Hepatic stellate cell (primary cell): ENCODE data around the gene NOTUM.
"Not testable (repeated sequence)": the region's sequence is repeated elsewhere in the genome, so short reads cannot be mapped to it uniquely, and the experiment has no call there.

Experiments
- DNase-seq: peaks from one replicate; pipeline ENCODE4 v3.0.0; 2011; ENCODE audit warnings: low spot score

NOTUM gene

DNA sequence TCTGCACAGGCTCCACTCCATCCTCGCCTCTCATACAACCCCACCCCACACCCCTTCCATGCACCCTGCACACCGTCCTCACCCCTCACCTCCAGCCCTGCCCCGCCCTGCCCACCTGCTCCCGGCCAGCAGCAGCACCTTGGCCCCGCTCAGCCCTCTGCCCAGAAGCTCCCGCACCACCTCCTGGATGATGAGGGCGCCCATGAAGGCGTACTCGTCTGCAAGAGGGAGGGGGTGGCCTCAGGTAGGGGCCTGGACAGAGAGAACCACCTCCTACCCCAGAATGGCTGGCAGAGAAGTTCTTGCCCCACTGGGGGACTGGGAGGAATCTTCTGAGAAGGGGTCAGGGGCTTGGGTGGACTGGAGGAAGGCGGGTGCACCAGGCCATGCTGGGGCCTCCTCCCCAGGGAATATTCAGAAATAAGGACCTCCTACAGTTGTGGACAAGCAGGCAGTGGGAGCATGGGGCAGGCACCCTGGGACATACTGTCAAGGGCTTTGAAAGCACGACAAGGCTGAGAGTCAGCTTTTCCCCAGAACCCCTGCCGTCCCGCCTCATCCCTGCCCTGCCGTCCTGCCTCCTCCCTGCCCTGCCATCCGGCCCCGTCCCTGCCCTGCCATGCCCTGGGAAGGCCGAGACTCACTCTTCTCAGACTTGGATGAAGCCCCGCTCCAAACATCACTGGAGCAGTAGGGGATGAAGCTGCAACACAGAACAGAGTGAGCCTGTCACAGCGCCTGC, 3.1 kb downstream of the NOTUM start:
- no peak for DNase-seq

DNA sequence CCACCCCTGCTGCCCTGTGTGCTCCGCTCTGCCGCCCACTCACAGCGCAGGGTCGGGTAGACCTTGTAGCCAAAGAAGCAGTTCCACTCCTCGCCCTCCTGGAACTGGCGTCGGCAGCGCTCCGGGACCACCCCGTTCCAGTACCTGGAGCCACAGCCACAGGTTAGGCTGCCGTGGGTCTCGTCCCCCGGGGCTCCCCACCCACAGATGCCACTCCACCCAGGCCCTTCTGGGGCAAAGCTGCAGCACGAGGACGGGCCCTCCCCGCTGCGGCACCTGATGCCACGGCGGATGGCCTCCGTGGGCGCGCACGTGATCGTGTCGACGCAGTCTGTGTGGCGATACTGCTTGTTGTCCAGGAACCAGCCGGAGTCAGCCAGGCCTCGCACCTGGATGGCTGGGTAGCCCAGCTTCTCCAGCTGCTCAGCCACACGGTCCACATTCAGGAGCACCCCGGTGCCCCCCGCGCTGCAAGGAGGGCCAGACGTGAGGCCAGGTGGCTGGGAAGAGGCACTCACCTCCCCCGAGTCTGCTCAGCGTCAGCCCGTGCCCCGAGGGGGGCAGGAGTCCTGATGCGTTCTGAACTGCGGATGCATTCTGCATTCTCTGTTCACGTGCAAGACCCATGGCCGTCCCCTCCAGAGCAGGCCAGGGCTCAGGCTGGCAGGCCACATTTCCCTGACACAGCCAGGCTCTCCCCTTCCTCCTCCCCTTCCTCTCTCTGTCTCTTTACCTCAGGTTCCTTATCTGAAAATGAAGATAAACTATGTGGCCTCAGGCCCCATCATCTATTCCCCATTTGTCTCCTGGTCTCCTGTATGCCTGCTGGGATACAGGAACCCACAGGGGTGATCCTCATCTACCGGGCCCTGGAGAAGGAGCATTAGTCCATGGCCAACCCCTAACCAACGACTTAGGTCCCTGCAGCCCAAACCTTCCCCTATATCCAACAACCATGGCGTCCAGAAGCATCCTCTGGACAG, 4.1 kb downstream of the NOTUM start:
- DNase-seq = no peak

DNA sequence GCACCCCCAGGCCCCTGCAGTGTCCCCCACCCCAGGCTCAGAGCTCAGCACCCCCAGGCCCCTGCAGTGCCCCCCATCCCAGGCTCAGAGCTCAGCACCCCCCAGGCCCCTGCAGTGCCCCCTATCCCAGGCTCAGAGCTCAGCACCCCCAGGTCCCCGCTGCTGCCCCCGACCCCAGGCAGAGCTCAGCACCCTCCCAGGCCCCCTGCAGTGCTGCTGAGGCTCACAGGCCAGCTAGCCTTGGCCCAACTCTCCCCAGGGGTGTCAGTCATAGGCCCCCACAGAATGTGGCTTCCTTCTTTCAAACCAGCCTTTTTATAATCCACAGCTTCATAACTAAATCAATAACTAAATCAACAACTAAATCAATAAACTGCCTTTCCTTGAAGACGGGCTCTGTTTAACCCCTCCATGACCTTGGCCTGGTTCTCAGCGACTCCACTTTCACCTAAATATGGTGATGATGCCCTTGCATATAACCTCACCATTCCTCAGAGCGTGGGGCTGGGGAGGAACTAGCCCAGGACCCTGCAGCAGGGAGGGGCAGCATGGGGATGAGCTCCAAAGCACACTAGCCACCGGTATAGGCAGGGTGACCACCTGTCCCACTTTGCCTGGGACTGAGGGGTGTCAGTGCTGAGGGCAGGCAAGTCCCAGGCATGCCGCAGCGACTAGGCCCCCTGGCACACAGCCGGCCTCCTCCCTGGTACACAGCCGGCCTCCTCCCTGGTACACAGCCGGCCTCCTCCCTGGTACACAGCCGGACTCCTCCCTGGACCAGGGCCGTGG, 5.0 kb downstream of the NOTUM start:
- DNase-seq = no peak

DNA sequence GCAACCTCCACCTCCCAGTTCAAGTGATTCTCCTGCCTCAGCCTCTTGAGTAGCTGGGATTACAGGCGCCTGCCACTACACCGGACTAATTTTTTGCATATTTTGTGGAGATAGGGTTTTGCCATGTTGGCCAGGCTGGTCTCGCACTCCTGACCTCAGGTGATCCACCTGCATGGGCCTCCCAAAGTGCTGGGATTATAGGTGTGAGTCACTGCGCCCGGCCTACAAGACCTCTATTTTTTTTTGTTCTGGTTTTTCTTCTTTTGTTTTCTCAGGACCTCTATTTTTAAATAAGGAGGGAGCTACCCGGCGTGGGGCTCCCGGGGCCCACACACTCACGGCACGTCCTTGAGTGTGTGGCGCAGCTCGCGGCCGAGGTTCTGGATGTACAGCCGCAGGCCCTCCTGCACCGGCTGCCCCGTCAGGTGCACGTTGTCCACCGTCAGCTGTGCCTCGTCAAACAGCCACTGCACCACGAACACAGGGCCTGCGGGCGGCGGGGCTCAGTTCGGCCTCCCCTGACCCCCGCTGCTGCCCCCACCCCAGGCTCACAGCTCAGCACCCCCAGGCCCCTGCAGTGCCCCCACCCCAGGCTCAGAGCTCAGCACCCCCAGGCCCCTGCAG, 5.8 kb downstream of the NOTUM start:
- no peak for DNase-seq

DNA sequence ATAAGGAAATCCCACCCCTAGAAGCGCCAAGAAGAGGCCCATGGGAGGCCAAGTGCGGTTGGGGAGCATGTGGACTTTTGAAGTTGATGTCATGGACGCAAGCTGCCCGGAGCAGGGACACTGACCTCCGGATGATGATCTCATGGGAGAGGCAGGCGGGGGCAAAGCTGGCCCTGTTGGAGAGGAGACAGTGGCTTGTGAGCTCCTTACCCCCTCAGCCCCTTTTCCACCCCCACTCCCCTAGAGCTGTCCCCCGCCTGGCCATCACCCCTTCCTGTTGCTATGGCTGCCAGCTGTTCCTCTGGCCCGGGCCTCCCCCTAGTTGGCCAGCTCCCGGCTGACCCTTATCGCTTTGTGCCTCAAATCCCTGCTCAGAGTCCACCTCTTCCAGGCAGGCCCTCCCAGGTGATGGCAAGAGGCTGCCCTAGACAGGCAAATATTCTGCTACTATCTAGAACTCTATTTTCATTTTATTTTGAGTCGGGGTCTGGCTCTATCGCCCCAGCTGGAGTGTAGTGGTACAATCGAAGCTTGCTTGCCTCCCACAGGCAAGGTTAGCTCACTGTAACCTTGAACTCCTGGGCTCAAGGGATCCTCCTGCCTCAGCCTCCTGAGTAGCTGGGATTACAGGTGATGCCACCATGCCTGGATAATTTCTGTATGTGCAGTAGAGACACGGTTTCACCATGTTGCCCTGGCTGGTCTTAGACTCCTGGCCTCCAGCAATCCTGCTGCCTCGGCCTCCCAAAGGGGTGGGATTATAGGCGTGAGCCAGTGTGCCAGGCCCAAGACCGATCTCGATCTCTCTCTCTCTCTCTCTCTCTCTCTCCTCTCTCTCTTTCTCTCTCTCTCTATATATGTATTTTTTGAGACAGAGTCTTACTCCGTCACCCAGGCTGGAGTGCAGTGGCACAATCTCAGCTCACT, 6.6 kb downstream of the NOTUM start:
- DNase-seq = no peak

DNA sequence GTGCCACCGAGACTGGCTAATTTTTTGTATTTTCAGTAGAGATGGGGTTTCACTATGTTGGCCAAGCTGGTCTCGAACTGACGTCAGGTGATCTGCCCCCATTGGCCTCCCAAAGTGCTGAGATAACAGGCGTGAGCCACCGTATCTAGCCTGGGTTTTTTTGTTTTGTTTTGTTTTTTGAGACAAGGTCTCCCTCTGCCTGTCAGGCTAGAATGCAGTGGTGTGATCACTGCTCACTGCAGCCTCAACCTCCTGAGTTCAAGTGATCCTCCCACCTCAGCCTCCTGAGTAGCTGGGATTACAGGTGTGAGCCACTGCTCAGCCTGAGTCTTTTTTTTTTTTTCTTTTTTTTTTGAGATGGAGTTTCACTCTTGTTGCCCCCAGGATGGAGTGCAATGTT, 7.5 kb downstream of the NOTUM start:
- not testable (repeated sequence) for DNase-seq

DNA sequence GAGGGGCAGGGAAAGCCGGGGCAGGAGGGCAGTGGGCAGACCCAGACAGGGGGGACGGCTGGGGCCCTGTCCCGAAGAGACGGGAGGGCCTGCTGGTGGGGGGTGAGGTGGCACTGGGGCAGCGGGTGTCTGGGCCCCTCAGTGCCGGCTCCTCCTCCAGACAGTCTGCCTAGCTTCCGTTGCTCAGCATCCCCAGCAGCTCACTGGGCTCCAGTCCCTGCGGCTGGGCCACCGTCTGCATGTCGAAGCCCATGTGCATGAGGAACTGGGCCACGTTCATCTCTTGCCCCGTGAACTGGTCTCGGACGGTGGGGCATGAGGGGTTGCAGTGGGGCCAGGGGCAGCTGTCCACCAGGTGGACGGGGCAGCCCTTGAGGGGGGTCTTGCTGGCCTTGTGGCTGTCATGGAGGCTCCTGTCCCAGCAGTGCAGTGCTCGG, 8.2 kb downstream of the NOTUM start:
- no peak for DNase-seq

DNA sequence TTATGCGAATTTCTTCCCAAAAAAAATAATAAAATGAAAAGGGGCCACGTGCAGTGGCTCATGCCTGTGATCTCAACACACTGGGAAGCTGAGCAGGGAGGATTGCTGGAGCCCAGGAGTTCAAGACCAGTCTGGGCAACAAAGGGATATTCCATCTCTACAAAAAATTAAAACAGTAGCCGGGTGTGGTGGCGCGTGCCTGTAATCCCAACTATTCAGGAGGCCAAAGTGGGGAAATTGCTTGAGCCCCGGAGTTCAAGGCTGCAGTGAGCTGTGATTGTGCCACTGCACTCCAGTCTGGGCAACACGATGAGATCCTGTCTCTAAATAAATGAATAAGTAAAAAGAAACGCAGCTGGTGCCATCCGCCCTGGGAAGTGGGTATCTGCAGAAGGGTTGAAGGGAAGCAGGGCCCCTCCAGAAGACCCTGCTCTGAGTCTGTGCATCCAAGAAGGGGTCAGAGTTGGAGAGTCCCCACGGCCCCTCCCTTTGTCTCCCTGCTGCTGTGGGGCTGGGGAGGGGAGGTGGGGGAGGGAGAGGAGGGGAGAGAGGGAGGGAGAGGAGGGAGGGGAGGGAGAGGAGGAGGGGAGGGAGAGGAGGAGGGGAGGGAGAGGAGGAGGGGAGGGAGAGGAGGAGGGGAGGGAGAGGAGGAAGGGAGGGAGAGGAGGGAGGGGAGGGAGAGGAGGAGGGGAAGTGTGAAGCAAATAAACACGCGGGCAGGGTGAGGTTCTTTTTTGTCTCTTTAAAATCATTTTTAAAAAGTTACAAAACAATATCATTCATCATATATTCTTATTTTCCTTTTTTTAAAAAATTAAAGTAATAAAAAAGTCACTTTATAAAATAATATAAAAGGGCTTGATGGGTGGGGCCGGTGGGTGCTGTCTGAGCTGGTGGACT, 9.0 kb downstream of the NOTUM start:
- DNase-seq = no peak

DNA sequence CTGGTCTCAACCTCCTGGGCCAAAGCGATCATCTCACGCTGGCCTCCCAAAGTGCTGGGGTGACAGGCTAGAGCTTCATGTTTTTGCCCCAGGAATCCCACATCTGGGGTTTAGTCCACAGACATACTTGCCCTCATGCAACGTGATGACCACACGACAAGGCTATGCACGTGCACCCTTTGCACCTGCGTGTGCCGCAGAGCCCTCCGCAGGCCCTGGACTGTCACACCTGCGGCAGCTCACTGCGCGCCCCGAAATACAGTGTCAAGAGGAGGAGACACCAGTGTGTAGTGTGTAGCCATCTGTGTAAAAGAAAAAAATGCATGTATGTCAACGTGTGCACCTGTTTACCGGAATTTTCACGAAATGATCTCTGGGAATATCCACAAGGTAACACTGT, 10.5 kb downstream of the NOTUM start:
- DNase-seq = no peak

DNA sequence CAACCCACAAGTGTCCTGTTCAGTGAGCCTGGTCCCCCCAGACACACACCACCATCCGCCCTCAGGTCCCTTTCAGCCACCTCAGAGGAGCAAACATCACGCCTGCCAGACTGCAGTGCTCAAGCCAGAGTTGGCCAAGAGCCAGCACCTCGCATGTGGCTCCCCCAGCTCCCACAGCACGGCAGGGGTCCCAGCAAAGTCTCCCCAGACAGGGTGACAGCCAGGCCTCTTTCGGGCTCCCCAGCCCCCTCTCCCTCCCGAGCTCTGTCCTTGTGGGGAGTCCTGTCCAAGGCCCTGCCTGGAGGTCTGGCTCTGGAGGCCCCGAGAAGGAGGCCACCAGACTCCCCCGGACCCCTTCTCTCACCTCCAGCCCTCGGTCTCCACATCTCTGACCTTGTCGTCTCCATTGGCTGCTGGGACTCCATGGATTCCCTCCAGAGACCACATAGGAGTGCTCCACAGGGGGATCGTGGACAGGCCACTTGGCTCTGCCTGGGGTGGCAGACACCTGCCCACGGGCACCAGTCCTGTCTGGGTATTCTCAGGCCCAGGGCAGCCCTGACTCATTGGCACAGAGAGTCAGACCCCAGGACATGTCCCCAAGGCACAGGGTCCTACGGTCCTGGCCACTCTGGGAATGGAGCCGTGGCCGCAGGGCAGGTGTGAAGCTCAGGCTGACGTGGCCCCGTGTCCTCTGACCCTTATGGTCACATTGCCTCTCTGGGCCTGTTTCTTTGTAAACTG, 12.2 kb downstream of the NOTUM start:
- DNase-seq = no peak

DNA sequence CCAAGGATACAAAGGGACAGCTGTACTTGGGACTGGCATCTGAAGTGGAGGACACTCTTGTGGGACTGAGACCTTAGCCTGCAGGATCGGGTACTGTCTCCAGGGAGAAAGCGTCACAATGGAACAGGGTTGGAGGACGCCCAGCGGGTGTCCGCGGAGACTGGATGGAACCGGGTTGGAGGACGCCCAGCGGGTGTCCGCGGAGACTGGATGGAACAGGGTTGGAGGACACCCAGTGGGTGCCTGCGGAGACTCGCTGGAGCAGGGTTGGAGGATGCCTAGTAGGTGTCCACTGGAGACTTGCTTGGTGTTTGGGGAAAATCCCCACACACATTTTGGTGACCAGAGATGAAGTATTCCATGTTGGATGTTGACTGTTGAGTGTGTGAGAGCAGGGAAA, 13.8 kb downstream of the NOTUM start, which contains the start of gene MYADML2:
Gene MYADML2 (minus strand): TSS at position 45 of the 400 bp plus-strand sequence. CDS start 5,492 bp downstream, outside the sequence.
- no peak for DNase-seq

DNA sequence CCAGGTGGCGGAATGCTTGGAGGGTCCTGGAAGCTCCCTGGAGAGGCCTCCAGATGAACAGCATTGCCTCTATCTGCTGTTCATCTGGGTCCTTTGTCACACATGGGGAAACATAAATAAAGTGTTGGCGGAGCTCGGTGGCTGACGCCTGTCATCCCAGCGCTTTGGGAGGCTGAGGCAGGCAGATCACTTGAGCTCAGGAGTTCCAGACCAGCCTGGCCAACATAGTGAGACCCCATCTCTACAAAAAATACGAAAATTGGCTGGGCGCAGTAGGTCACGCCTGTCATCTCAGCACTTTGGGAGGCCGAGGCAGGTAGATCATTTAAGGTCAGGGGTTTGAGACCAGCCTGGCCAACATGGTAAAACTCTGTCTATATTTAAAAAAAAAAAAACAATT, 16.1 kb downstream of the NOTUM start:
- DNase-seq = no peak

DNA sequence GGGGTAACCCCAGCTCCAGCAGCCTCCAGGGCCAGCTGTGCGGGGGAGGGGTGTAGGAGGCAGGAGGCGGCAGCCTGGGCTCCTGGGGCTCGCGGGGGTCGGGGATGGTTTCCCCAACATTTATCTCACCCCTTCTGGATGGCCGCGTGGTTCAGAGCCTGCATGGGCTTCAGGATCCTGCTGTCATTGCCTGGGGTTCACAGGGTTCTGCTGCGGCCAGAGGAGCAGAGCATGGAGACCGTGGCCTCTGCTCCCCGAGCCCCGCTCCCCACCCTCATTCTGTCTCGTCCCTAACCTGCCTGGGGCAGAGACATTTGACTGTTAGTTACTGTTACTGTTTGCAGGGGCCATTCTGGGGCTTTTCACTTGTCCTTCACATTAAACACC, 18.8 kb downstream of the NOTUM start:
- DNase-seq = no peak

DNA sequence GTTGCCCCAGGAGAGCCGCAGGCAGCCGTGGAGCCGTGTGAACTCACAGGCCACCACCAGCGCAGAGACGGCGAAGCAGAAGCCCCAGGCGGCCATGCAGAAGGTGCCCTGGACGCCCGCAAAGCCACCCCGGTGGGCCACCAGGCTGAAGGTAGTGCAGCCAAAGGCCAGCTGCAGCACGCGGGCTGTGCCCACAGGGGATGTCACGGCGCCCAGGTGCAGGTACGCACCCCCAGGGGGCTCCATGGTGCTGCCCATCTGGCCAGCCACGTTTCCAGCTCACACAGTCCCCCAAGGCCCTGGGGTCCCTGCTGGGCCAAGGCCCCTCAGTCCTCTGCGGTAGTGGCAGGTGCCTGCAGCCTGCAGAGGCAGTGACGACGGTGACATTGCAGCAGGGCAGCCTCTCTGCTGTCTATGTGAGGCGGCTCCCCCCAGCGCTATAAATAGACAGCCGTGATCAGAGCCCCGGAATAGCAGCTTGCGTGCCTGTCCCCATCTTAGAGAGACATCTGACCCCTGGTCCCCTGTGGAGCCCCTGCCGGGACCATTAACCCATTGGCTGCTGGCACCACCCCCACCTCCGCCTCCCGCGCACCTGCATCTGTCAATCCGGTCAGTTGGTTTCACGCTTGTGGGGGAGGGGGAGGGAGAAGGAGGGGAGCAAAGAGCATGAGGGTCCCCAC, 19.4 kb downstream of the NOTUM start:
- peak; percentile 44 for DNase-seq

DNA sequence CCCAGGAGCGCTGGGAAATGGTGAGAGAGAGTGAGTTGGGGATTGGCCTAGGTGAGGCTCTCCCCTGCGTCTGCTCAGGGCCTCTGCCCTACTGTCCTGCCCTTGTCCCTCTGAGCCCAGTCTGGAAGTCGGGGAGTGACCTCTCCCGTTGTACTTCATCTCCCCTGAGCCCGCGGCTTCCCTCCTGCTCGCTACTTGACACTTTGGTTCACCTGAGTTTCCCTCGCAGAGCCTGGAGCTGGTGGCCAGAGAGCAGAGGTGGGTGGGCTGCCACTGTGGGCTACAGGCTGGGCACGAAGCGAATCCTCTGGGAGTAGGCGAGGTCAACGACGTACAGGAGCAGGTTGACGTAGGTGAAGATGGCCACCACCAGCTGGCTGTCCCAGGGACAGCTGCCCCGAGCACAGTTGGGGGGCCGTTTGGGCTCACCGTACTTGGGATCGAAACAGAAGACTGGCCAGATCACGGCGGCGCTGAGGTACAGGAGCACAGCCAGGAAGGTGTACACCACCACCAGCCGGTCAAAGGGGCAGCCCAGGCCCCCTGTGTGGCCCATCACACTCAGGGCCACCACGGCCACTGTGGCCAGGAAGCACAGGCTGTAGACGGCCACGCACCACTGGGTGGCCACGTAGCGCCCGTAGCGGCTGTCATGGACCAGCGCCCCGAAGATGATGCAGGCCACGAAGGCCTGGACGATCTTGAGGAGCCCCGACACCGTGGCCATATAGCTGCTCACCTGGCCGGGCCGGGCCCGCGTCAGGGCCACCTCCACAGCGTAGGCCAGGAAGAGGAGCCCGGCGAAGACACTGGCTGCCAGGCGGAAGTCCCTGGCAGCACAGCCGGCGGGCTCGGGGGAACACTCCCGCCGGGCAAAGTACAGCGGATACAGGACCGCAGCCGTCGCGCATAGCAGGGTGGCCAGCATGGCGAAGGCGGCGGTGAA, 20.2 kb downstream of the NOTUM start:
- DNase-seq = no peak

DNA sequence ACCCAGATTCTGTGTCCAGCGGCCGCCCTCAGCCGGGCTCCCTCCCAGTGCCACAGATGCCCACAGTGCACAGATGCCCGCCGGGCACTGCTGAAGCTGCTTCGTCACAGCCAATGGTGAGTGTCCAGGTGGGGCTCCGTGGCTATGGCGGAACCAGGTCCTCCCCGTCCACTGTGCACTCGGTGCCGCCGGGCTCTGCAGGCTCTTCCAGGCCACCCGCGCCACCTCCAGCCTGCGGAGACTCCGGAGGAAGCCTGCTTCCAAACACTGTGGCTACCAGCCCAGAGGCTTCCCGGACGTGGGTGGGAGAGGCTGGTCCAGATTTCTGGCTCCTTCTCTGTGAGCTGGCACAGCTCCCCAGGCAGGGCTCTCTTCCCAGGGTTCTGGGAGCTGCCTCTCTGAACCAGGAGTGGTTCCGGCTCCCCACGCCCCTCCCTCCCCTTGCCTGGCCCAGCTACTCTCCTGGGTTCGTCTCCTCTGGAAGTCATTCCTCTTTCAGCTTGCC, 21.1 kb downstream of the NOTUM start:
- no peak for DNase-seq

DNA sequence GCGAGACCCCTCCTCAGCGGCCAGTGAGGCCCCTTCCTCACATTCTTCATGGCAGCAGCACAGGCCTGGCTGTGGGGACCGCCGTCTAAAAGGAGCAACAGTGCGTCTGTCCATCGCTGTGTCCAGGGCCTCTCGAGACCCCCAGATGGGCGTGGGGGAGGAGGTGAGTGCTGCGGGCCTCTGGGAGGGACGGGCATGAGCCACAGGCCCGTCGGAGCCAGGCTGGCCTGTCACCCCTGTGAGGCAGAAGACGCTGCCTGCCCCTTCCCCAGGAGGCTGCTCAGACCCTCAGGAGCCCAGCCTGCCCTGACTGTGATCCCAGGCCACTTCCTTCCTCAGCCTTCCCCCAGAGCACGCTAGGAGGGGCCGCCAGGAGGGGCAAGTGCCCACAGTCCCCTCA, 21.8 kb downstream of the NOTUM start:
- DNase-seq = no peak
